KMS-11 (cell line): ENCODE measurements around the gene ANKS6.

Experiments used
- H2AFZ ChIP-seq: fragments of 200-600 bp; sonication (generic); 2 replicates; pipeline ENCODE4 v1.6.1; 2016; ENCODE audit warnings: antibody characterized with exemption, mixed run types, low read depth
- H3K27ac ChIP-seq: fragments of 200-600 bp; sonication (generic); 2 replicates; pipeline ENCODE4 v1.6.1; 2016; ENCODE audit warnings: mild to moderate bottlenecking, mixed run types
- H3K27me3 ChIP-seq: fragments of 200-600 bp; sonication (generic); 2 replicates; pipeline ENCODE4 v1.6.1; 2017; ENCODE audit warnings: mild to moderate bottlenecking, low read depth, mixed run types, moderate library complexity; ENCODE audit not compliant: insufficient read depth
- H3K36me3 ChIP-seq: fragments of 200-600 bp; sonication (generic); 2 replicates; pipeline ENCODE4 v1.6.1; 2017; ENCODE audit warnings: mild to moderate bottlenecking, mixed run types; ENCODE audit not compliant: insufficient read depth
- H3K4me1 ChIP-seq: fragments of 200-600 bp; sonication (generic); 2 replicates; pipeline ENCODE4 v1.6.1; 2016; ENCODE audit warnings: mild to moderate bottlenecking, low read depth, mixed run types; ENCODE audit not compliant: poor library complexity, severe bottlenecking
- H3K4me2 ChIP-seq: fragments of 200-600 bp; sonication (generic); 2 replicates; pipeline ENCODE4 v1.7.0; 2016; ENCODE audit warnings: mild to moderate bottlenecking, mixed run types
- H3K4me3 ChIP-seq: fragments of 200-600 bp; sonication (generic); IDR thresholded peaks from 2 replicates; pipeline ENCODE4 v1.6.1; 2017; ENCODE audit warnings: low read depth, low read length, mixed read lengths; ENCODE audit not compliant: insufficient read depth
- H3K79me2 ChIP-seq: fragments of 200-600 bp; sonication (generic); 2 replicates; pipeline ENCODE4 v1.6.1; 2016; ENCODE audit warnings: low read depth, mixed run types; ENCODE audit not compliant: insufficient read depth
- H3K9ac ChIP-seq: fragments of 200-600 bp; sonication (generic); 2 replicates; pipeline ENCODE4 v1.6.1; 2016; ENCODE audit warnings: mild to moderate bottlenecking, mixed run types
- H4K20me1 ChIP-seq: fragments of 200-600 bp; sonication (generic); 2 replicates; pipeline ENCODE4 v1.6.1; 2016; ENCODE audit warnings: mild to moderate bottlenecking, mixed run types; ENCODE audit not compliant: insufficient read depth
- TF ChIP-seq, protein P1 (sequence below): fragments of 200-600 bp; sonication (generic); conservative IDR thresholded peaks from 2 replicates; pipeline ENCODE4 v1.6.1; 2017; ENCODE audit warnings: low read depth, mild to moderate bottlenecking, antibody characterized with exemption, low read length, moderate library complexity, mixed read lengths

The ANKS6 gene

DNA sequence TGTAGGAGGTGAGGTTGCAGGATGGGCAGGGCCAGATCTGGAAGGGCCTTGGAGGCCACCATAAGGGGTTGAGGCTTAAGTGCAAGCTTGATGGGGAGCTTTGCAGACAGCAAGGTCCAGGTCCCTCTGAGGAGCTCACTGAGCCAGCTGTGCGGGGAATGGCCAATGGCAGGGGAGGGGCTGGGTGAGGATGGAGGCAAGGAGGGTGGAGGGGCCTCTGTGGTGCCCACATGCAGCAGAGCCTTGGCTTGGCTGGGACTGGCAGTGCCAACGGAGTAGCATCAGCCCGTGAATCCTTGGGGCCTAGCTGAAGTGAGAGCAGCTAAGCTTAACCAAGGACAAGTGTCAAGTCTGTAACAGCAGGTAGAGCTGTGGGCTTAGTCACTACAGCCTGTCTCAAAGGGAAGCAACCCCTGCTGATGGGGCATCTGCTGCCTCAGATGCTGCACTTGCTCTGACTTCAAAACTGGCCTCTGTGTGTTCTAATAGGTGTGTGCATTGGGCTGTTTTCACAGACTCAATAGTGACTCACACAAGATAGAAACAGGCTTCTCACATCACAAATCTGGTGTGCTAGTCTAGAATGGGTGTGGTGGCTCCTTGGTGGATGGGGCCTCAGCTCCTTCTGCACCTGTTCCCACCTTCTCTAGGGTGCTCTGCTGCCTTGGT lies 27.4 kb upstream of the ANKS6 start:
- H3K27me3 ChIP-seq: no peaks in the 10 kb centered on the region
- no peaks in the 10 kb centered on the region for H3K4me1 ChIP-seq

DNA sequence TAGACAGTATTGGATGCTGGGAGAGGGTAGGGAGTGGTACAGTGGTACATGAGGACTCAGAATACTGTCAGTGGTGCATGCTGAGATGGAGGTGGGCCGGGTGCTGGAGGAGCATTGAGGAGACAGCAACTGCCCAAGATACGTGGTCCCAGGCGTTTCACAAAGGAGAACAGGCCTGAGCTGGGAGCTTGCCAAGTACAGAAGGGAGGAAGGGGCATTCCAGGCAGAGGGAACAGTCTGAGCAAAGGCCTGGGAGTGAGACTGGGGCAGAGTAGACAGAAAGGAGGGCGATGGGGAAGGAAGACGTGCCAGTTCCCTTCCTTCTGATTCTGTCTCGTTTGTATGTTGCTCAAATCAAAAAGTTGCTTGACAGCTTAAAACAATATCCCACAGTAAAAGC lies 26.3 kb upstream of the ANKS6 start:
- Histone ChIP-seq H3K79me2 (no peaks in the 10 kb centered on the region), H3K4me2 (no peak overlapping the region), H3K9ac (no peak overlapping the region), H3K4me1 (no peaks in the 10 kb centered on the region), H3K27ac (no peak overlapping the region), H2AFZ (no peak overlapping the region), H3K27me3 (no peaks in the 10 kb centered on the region), H4K20me1 (no peaks in the 10 kb centered on the region), H3K36me3 (no peaks in the 10 kb centered on the region), H3K4me3 (no peak overlapping the region)
- TF ChIP-seq, protein P1, sequence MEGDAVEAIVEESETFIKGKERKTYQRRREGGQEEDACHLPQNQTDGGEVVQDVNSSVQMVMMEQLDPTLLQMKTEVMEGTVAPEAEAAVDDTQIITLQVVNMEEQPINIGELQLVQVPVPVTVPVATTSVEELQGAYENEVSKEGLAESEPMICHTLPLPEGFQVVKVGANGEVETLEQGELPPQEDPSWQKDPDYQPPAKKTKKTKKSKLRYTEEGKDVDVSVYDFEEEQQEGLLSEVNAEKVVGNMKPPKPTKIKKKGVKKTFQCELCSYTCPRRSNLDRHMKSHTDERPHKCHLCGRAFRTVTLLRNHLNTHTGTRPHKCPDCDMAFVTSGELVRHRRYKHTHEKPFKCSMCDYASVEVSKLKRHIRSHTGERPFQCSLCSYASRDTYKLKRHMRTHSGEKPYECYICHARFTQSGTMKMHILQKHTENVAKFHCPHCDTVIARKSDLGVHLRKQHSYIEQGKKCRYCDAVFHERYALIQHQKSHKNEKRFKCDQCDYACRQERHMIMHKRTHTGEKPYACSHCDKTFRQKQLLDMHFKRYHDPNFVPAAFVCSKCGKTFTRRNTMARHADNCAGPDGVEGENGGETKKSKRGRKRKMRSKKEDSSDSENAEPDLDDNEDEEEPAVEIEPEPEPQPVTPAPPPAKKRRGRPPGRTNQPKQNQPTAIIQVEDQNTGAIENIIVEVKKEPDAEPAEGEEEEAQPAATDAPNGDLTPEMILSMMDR: no peak

More for the DNA sequence above, 27.4 kb upstream of the ANKS6 start:
- Histone ChIP-seq H4K20me1 (no peaks in the 10 kb centered on the region), H3K79me2 (no peaks in the 10 kb centered on the region), H3K4me3 (no peak overlapping the region), H3K9ac (no peak overlapping the region), H3K36me3 (no peaks in the 10 kb centered on the region), H3K27ac (no peak overlapping the region), H3K4me2 (no peak overlapping the region), H2AFZ (no peak overlapping the region)
- TF ChIP-seq, protein P1: no peak

DNA sequence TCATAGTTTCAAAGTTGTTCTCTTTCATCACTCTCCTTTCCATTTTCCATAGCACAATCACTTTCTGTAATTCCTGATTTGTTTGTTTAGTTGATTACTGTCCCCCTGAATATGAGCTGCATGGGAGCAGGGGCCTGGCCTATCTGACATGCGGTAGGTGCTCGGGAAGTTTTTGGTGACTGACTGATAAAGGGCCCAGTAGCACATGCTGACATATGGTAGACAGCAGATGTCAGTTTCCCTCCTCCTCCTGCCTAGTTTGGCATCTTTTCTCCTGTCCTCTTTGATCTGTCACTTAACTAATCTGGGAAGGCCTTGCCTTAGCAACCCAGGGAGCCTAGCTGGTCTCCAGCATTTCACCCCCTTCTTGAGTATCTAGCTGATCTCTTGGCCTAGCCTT lies 25.5 kb upstream of the ANKS6 start:
- TF ChIP-seq, protein P1: no peak
- Histone ChIP-seq H3K9ac (no peak overlapping the region), H3K4me2 (no peak overlapping the region), H3K4me3 (no peak overlapping the region), H3K79me2 (no peaks in the 10 kb centered on the region), H3K27me3 (no peaks in the 10 kb centered on the region), H3K4me1 (no peaks in the 10 kb centered on the region), H2AFZ (no peak overlapping the region), H4K20me1 (no peaks in the 10 kb centered on the region), H3K36me3 (no peaks in the 10 kb centered on the region), H3K27ac (no peak overlapping the region)

DNA sequence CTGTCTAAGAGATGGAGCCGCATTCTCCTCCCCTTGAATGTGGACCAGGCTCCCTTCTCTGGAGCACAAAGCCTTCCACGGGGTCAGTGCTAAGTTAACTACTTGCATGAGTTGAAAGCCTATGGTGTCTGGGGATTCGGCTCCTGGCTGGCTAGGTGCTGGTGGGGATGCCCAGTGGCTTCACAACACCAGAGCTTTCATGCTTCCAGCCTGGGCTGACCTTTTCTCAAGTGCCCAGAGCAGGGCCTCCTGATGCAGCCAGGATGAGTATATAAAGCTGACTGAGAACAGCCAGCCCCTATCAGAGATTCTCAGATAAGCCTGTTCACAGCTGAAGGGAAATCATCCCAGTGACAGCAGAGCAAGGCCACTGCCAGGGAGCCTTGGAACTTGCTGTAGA lies 22.9 kb upstream of the ANKS6 start:
- H3K4me2 ChIP-seq: no peak overlapping the region
- no peak overlapping the region for H2AFZ ChIP-seq
- H3K9ac ChIP-seq: no peak overlapping the region
- no peaks in the 10 kb centered on the region for H3K27me3 ChIP-seq
- no peaks in the 10 kb centered on the region for H3K36me3 ChIP-seq
- no peaks in the 10 kb centered on the region for H3K79me2 ChIP-seq
- H4K20me1 ChIP-seq: no peaks in the 10 kb centered on the region
- H3K4me3 ChIP-seq: no peak overlapping the region
- H3K27ac ChIP-seq: no peak overlapping the region
- TF ChIP-seq, protein P1: no peak
- no peaks in the 10 kb centered on the region for H3K4me1 ChIP-seq
